GM12875 (cell line): ENCODE measurements around the gene CRB3.
A peak's percentile ranks its signal among the peaks of the same experiment; 100 is the strongest.

Experiments used
- H3K4me3 ChIP-seq: one replicate; pipeline ENCODE4 v1.5.1; 2011; ENCODE audit warnings: low read depth, low read length, control low read depth
- CTCF ChIP-seq: IDR thresholded peaks from 2 replicates; pipeline ENCODE4 v1.5.1; 2011; ENCODE audit warnings: low read depth, mild to moderate bottlenecking, control low read depth, inconsistent platforms, low read length, moderate library complexity, borderline replicate concordance; ENCODE audit not compliant: insufficient read depth

Gene CRB3

GRCh38 chr19:6459262-6460098 lies 4.6 kb upstream of the CRB3 start, which contains the start of gene SLC25A23:
TSS of gene SLC25A23 (minus strand) at chr19:6459792. CDS start at chr19:6459628, 164 bp downstream.
- no peak for TF ChIP-seq CTCF

GRCh38 chr19:6460099-6460884 lies 3.8 kb upstream of the CRB3 start:
- TF ChIP-seq CTCF: peak; percentile 85
- H3K4me3 ChIP-seq: peak overlapping the region; percentile 92

More at GRCh38 chr19:6459262-6460098, 4.6 kb upstream of the CRB3 start, which contains the start of gene SLC25A23:
- peak within 1 kb of the TSS; percentile 92 for H3K4me3 ChIP-seq

DNA sequence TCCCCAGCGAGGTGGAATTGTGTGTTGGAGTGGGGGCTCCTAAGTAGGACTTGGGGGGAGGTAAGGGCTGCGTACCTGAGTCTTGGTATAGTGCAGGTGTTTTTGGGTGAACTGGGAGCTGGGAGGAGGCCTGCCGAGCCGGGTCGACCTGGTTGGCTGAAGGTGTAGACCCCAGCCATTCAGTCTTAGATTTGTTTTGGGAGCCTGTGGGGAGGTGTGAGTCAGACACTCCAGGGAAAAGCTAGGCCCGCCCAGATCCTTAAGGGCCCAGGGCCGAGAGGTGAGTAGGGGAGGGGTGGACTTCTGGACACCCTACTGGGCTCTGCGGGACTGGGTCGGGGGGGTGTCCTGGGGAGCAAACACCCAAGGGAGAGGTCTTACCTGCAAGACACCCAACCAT lies 935 bp downstream of the CRB3 start:
- no peak for TF ChIP-seq CTCF
- H3K4me3 ChIP-seq: no peak overlapping the region

GRCh38 chr19:6465663-6466062 lies 1.6 kb downstream of the CRB3 start:
- TF ChIP-seq CTCF: no peak

DNA sequence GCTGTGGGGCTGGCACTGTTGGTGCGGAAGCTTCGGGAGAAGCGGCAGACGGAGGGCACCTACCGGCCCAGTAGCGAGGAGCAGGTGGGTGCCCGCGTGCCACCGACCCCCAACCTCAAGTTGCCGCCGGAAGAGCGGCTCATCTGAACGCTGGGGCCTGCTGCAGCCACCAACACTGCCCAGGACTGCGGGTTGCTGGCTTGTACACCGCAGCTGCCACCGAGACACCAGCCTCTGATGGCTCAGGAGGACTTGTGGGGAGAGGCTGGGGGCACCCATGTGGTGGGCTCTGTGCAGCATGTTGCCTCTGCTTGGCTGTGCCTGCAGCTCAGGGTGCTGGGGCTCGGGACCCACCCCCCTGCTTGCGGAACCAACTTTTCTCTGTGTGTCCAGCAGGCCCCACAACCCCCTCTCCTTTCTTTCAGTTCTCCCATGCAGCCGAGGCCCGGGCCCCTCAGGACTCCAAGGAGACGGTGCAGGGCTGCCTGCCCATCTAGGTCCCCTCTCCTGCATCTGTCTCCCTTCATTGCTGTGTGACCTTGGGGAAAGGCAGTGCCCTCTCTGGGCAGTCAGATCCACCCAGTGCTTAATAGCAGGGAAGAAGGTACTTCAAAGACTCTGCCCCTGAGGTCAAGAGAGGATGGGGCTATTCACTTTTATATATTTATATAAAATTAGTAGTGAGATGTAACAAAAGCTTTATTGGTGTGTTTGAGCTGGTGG lies 2.6 kb downstream of the CRB3 start:
- TF ChIP-seq CTCF: no peak
- H3K4me3 ChIP-seq: no peak overlapping the region

More at GRCh38 chr19:6465663-6466062, 1.6 kb downstream of the CRB3 start:
- no peak overlapping the region for H3K4me3 ChIP-seq

GRCh38 chr19:6467384-6467783 lies 3.3 kb downstream of the CRB3 start:
- no peak for TF ChIP-seq CTCF
- H3K4me3 ChIP-seq: no peak overlapping the region
